Lung (tissue), 12 donors: Measurements from ENCODE around the gene HDAC10. TPM values are rescaled to one million over a fixed set of nuclear protein-coding genes. Genes with fewer than 3 reads are reported as not detected.

ENCODE experiments used
- ATAC-seq: fragments of 200-7000 bp; cut with Tn5 transposase; one replicate; pipeline ENCODE4 v1.9.1; 2020; ENCODE audit warnings: moderate number of reproducible peaks; ENCODE audit not compliant: insufficient read depth, low FRiP score
- DNase-seq, 3 donors: peaks; one replicate each; pipeline ENCODE4 v3.0.0-alpha.2; 2013 to 2017
- H3K27ac ChIP-seq, 2 donors: one replicate each; pipeline ENCODE4 v1.5.1; 2013; ENCODE audit warnings: mild to moderate bottlenecking in 2 of 2, moderate library complexity in 2 of 2, control low read depth in 1 of 2, inconsistent platforms in 1 of 2, low read depth in 1 of 2, low read length in 1 of 2
- H3K27me3 ChIP-seq, 3 donors: one replicate each; pipeline ENCODE4 v1.5.1; 2013; ENCODE audit warnings: low read length in 2 of 3; ENCODE audit not compliant: control insufficient read depth in 3 of 3, insufficient read depth in 3 of 3
- H3K36me3 ChIP-seq, 4 donors: one replicate each; pipeline ENCODE4 v1.5.1; 2013; ENCODE audit warnings: low read length in 4 of 4, mild to moderate bottlenecking in 1 of 4, moderate library complexity in 1 of 4; ENCODE audit not compliant: control insufficient read depth in 4 of 4, insufficient read depth in 4 of 4
- H3K4me1 ChIP-seq, 5 donors: one replicate each; pipeline ENCODE4 v1.5.1; 2013; ENCODE audit warnings: low read length in 5 of 5, mild to moderate bottlenecking in 2 of 5, moderate library complexity in 1 of 5; ENCODE audit not compliant: control insufficient read depth in 5 of 5, insufficient read depth in 5 of 5
- H3K4me3 ChIP-seq: one replicate; pipeline ENCODE4 v1.5.1; 2013; ENCODE audit warnings: mild to moderate bottlenecking, control low read depth, moderate library complexity
- H3K9ac ChIP-seq, 2 donors: one replicate each; pipeline ENCODE4 v1.5.1; 2013; ENCODE audit warnings: low read length in 2 of 2, control low read depth in 1 of 2; ENCODE audit not compliant: insufficient read depth in 1 of 2
- H3K9me3 ChIP-seq, 4 donors: one replicate each; pipeline ENCODE4 v1.5.1; 2013; ENCODE audit warnings: low read length in 3 of 4, mild to moderate bottlenecking in 1 of 4, moderate library complexity in 1 of 4; ENCODE audit not compliant: control insufficient read depth in 4 of 4, insufficient read depth in 3 of 4
- CTCF ChIP-seq: IDR thresholded peaks from 2 replicates; pipeline ENCODE4 v1.5.1; 2012; ENCODE audit warnings: mild to moderate bottlenecking; ENCODE audit errors: control extremely low read depth, extremely low read depth
- WGBS, 2 donors: extraction: QIAGEN DNeasy Blood & Tissue Kit; methylation state at CpG; one replicate each; pipeline ENCODE4 v1.1.7; 2013; 5-methylcytosine and 5-hydroxymethylcytosine counted together
- polyA plus RNA-seq, 2 donors: library from polyadenylated mRNA; stranded (reverse); fragments of 200-250 nt; gene quantifications; one replicate each; pipeline ENCODE4 v1.2.1, GENCODE V29; 2013
- total RNA-seq, 2 donors: library from RNA; depleted of rRNA in 1 of 2; stranded (reverse); fragments of >200 nt in 1 of 2; gene quantifications; one replicate each; pipeline ENCODE4 v1.2.1, GENCODE V29; 2014 to 2021
- donor health status: control.
- donor health status: control.
- donor health status: Bipolar disorder and iron deficiency.
- donor health status: healthy.
- donor health status: DM: yes; HTN: yes; CAD: no.

The HDAC10 gene
- total and polyA plus RNA-seq, 4 donors: 32.2 to 53.7 (median 36.3) TPM

DNA sequence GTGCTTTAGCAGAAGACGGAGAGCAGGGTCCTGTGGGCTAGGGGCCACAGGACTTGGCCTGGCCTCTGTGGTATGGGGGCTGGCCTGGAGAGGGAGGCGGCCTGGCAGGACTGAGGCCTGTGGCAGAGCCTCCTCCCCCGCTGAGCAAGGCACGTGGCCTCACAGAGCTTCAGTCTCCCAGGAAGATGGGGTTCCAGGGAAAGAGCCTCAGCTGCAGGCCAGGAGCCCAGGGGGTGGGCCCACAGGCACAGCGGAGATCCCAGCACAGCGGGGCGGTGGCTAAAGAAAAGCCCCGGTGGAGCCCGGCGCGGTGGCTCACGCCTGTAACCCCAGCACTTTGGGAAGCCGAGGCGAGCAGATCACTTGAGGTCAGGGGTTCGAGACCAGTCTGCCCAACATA, 8.2 kb upstream of the HDAC10 start:
- Histone ChIP-seq H3K4me3 (no peak overlapping the region), H3K4me1 (peaks cover 0 to 16% (median 6%) of the 10 kb centered on the region in 5 donors), H3K27ac (no peak overlapping the region), H3K27me3 (no peaks in the 10 kb centered on the region), H3K36me3 (peaks cover 0 to 8% (median 3%) of the 10 kb centered on the region in 4 donors), H3K9me3 (no peaks in the 10 kb centered on the region), H3K9ac (no peak overlapping the region)
- no peak for TF ChIP-seq CTCF
- DNase-seq (no peak), ATAC-seq (no peak)
- 93 to 95% methylated on average over 15 of the region's 15 CpGs for WGBS, 2 donors

GRCh38 chr22:50258361-50259292, 7.6 kb upstream of the HDAC10 start:
- peaks cover 0 to 16% (median 6%) of the 10 kb centered on the region in 5 donors for H3K4me1 ChIP-seq
- WGBS, 2 donors: 87 to 93% methylated on average over 24 of the region's 24 CpGs
- H3K9me3 ChIP-seq: no peaks in the 10 kb centered on the region
- H3K4me3 ChIP-seq: no peak overlapping the region
- H3K27ac ChIP-seq: no peak overlapping the region
- no peak for ATAC-seq
- peaks cover 0 to 8% (median 3%) of the 10 kb centered on the region in 4 donors for H3K36me3 ChIP-seq
- no peaks in the 10 kb centered on the region for H3K27me3 ChIP-seq
- no peak overlapping the region for H3K9ac ChIP-seq
- no peak for TF ChIP-seq CTCF
- DNase-seq: no peak

DNA sequence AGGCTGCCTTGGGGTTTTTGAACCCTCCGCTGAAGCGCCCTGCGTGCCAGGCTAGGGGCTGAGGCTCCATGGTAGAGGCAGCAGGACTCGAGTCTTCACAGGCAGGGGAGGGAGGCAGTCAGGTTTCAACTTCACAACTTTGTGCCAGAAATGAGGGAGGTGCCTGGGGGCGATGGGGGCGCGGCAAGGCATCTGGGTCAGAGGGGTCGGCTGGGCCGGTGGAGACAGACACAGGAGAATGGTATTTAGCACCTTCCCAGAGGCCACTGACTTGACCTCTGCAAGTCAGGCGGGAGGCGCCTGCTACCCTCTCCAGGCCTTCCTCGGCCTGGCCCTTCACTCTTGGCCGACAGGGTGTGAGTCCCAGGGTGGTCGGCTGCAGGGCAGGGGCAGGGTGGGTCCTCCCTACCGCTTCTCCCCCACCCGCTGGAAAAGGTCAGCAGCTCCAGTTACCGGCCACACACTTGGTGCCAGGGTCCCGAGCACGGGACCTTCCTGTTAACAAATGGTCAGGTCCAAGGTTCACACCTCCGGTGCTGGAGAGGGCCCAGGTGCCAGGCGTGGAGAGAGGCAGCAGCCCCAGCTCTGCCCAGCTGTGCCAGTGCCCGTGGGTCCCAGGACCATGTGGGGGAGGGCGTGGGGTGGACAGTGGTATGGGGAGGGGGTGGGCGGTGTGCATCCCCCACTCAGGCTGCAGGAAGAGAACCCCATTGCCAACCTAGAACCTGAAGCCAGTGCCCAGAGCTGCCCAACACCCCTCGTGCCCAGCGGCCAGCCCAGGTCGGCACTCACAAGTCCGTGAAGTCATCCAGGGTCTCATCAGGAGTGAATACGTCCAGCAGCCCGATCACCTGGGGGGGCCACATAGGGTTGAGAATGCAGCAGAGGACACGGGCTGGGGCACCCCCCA, 6.6 kb upstream of the HDAC10 start:
- Histone ChIP-seq H3K4me3 (no peak overlapping the region), H3K4me1 (peaks cover 0 to 13% (median 6%) of the 10 kb centered on the region in 5 donors), H3K27ac (no peak overlapping the region), H3K27me3 (no peaks in the 10 kb centered on the region), H3K9ac (no peak overlapping the region), H3K9me3 (no peaks in the 10 kb centered on the region), H3K36me3 (peaks cover 0 to 8% (median 4%) of the 10 kb centered on the region in 4 donors)
- ATAC-seq (no peak), DNase-seq (no peak)
- 85 to 89% methylated on average over 30 to 31 of the region's 31 CpGs for WGBS, 2 donors
- TF ChIP-seq CTCF: no peak
